LoVo (cell line): ENCODE data around the gene FAM184A.
"Not testable (repeated sequence)": the region's sequence is repeated elsewhere in the genome, so short reads cannot be mapped to it uniquely, and the experiment has no call there.

Experiments used
- DNase-seq: peaks from one replicate; pipeline ENCODE4 v3.0.0-alpha.2; 2016; ENCODE audit warnings: low spot score

Gene FAM184A

GRCh38 chr6:119052292-119052889 lies 26.1 kb downstream of the FAM184A start:
- no peak for DNase-seq

GRCh38 chr6:119044255-119044654 lies 34.2 kb downstream of the FAM184A start:
- DNase-seq, result no peak

GRCh38 chr6:119043783-119044182 lies 34.7 kb downstream of the FAM184A start:
- no peak for DNase-seq

- DNase-seq, result no peak
These were observed 35.2 kb downstream of the FAM184A start for GRCh38 chr6:119043265-119043664.

- DNase-seq, result no peak
These were observed 37.8 kb downstream of the FAM184A start for GRCh38 chr6:119040636-119041035.

DNA sequence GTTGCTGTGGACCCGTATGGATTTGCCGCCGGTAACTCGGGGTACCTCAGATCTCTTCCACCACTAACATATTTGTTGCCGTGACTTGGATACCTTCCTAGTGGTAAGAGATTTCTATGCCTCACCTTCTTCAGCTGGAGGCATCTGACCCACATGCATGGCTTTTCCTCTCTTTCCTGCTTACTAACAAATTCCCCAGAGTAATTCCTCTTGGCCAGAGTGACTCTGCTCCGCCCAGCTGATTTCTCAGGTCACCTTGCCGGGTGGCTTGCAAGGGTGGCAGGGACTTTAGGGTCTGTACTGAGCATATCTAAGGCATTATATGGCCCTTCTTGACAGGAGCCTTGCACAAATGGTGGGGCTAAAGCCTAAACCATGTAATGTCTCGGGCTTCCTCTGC lies 38.2 kb downstream of the FAM184A start:
- DNase-seq, result no peak

GRCh38 chr6:119037941-119038623 lies 40.4 kb downstream of the FAM184A start:
- DNase-seq, result no peak

GRCh38 chr6:119037264-119037663 lies 41.2 kb downstream of the FAM184A start:
- no peak for DNase-seq

DNA sequence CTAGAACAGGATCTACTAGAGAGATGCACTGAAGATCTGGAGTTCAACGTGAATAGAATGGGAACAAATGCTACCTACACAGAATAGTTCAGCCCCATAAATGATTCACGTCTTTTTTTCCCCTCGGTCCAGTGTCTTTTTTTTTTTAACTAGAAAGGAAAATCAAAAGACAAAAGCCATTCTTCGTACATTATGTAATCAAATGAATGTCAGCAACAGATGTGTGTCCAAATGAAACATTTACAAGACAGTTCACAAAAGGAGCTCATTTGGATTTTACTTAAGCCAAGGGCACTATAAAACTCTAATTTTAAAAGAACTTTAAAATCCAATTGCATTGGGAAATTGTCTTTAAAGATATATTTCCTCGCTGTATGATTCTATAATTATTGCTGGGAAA lies 42.4 kb downstream of the FAM184A start:
- no peak for DNase-seq

GRCh38 chr6:119035459-119035858 lies 43.0 kb downstream of the FAM184A start:
- no peak for DNase-seq

GRCh38 chr6:119034827-119035458 lies 43.5 kb downstream of the FAM184A start:
- DNase-seq, result no peak

DNA sequence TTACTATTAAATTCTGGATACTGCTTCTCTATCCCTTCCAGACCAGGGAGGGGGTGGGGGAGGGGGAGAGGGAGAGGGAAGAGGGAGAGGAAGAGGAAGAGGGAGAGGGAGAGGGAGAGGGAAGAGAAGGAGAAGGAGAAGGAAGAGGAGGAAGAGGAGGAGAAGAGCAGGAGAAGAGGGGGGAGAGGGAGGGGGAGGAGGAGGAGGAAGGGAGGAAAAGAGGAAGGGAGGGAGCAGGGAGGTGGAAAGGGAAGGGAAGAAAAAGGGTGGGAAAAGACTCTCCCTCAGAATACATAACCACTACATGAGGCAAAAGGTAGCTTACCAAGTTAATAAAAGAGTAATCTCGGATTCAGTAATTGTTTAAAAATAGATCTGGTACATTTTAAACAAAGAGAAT lies 46.0 kb downstream of the FAM184A start:
- DNase-seq, result no peak

GRCh38 chr6:119030759-119031158 lies 47.7 kb downstream of the FAM184A start:
- DNase-seq, result no peak

DNA sequence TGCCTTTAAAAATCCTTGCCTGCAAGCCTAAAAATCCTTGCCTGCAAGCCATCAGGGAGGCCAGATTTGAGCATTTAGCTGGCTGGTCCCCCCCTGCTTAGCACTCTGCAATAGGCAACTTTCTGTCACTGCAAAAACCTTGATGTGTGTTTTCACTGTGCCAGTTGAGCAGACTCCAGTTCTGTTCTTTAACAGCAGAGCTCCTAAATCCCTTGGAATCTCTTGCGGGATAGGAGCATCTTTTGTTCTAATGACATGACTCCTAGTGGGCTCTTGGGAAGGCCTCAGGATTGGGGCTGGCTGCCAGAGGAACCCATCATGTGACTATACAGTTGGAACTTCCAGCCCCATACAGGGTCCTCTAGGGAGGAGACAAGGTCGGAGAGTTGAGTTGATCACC lies 50.4 kb downstream of the FAM184A start:
- DNase-seq, result no peak

DNA sequence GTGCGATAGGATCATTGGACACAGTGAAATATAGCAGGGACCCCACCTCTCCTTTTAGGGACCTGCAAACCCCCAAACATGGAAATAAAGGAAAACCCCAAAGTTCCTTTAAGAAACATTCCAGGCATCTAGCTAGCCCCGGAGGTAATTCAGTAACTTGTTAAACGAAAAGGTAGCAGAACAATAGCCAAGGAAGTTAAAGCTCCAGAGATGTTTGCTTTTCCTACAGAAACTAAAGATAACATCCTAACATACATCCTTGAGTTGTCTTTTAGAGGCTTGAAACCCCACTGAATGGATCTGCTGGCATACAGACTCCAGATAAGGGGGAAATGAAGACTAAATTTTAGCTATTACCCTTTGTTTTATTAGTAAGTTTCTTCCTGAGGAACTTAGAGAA lies 51.0 kb downstream of the FAM184A start:
- no peak for DNase-seq

DNA sequence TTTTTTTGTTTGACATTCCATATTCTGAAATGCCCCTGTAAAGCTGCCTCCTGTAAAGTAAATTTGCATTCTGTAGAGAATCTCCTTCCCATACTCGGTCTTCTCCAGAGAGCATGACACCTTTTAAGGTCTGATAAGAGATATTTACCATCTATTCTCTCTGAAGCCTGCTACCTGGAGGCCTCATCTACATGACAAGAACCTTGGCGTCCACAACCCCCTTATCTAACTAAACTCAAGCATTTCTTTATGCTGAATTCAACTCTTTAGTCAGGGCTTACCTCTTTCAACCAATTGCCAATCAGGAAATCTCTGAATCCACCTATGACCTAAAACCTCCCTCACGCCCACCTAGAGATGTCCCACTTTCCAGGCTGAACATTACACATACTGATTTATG lies 51.6 kb downstream of the FAM184A start:
- no peak for DNase-seq

GRCh38 chr6:119025793-119026192 lies 52.7 kb downstream of the FAM184A start:
- DNase-seq, result no peak

DNA sequence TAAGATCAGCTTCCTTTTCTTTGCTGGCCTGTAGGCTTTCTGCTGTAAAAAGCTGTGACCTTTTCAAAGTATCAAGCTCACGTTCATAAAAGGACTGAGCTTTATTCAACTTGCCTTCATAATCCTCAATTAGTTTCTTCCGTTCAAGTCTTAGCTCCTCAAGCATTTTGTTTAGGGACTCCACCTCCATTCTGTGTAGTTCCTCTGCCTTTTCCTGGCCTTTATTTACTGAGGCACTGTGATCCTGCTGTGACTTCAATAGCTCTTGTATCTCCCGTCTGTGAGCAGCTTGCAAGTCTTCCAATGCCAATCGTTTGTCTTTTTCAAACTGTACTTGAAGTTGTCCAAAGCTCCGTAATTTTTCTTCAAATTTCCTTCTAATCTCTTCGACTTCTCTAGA lies 54.4 kb downstream of the FAM184A start:
- no peak for DNase-seq

DNA sequence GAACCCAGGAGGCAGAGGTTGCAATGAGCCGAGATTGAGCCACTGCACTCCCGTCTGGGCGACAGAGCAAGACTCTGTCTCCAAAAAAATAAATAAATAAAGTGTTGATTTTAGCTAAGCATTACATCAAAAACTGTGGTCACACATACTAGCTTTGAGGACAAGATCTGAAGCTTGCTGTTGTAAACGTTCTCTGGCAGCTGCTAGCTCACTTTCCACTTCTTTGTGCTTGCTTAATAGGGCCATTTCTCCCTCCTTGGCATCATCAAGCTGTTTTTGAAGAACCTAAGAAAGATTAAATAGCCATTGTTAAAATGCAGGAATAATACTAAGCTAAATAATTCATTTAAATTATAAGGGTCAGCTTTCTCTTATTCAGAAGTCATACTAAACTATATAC lies 55.7 kb downstream of the FAM184A start:
- DNase-seq, result no peak

DNA sequence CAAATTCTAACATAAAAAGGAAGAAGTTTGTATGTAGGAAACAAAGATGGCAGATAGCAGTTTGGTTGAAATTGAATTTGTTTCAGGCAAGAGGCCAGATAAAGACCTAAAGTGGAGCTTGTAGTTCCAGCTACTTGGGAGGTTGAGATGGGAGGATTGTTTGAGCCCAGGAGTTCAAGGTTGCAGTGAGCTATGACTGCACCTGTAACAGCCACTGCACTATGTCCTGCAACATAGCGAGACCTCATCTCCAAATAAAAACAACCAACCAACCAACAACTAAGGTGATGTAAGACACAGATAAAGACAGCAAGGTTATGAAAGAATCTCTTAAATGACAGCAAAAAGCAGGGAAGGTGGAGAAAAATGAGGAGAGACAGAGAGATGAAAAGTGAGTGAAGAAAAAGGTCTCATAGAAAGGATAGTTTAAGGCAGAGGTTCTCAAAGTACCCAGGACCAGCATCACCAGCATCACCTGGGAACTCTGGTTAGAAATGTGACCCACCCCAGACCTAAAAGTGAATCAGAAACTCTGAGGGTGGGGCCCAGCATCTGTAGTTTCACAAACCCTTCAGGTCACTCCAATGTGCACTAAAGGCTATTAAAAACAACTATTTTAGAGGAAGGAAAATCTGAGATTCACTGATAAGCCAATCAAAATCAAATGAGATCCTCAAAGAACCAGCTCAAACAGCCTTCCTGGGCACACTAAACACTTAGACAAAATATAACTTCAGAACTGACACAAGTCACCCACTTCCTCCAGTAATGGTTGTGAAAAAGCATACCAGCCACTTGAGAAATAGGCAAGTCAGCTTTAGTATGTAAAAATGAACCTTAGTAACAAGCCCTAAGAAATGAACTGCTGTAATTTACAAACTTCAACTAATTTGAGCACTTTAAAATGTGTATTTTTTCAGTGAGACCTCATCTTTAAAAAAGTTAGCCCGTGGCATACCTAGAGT lies 57.6 kb downstream of the FAM184A start:
- no peak for DNase-seq

DNA sequence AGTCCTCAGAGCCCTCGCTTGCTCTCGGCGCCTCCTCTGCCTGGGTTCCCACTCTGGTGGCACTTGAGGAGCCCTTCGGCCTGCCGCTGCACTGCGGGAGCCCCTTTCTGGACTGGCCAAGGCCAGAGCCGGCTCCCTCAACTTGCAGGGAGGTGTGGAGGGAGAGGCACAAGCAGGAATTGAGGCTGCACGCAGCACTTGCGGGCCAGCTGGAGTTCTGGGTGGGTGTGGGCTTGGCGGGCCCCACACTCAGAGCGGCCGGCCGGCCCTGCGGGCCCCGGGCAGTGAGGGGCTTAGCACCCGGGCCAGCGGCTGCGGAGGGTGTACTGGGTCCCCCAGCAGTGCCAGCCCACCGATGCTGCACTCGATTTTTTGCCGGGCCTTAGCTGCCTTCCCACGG lies 63.3 kb downstream of the FAM184A start:
- DNase-seq, result not testable (repeated sequence)

- no peak for DNase-seq
These were observed 65.9 kb downstream of the FAM184A start for GRCh38 chr6:119012521-119012920.
